ENCODE data around the gene KLF1. TPM values are rescaled to one million over a fixed set of nuclear protein-coding genes. Genes with fewer than 3 reads are reported as not detected.

The KLF1 gene
- total RNA-seq, 1 experiment from 2014 or later = not detected

- H3K9ac ChIP-seq (ENCODE audit: low read length) = no peak overlapping the region
- BruUV-seq (replicated peaks) = no TSS peak
- peaks cover 12 to 13% of the 10 kb centered on the region in 2 experiments; a peak in 3 of 4 replicates for H3K36me3 ChIP-seq (ENCODE audit: control insufficient read depth in 1 of 2, insufficient read depth in 2 of 2, low read length in 2 of 2)
- no peaks in the 10 kb centered on the region for H4K20me1 ChIP-seq (ENCODE audit: insufficient read depth)
- H3K4me3 ChIP-seq (replicated peaks in 1 of 2; ENCODE audit: low read depth in 1 of 2, low read length in 2 of 2) = no peak overlapping the region
- ATAC-seq (no peak), DNase-seq (ENCODE audit: low read depth, low spot score) (no peak)
- H3K9me2 ChIP-seq (ENCODE audit: insufficient read depth) = no peaks in the 10 kb centered on the region
- POLR2A ChIA-PET = interaction anchor here (0.6 kb wide), 1 partner anchor 307 kb away, joined by 3 read pairs; no protein-coding TSS in a partner anchor
- H3K4me1 ChIP-seq (ENCODE audit: control insufficient read depth in 1 of 2, insufficient read depth in 2 of 2, low read length in 2 of 2) = no peaks in the 10 kb centered on the region
- no peaks in the 10 kb centered on the region for H3K27me3 ChIP-seq (ENCODE audit: insufficient read depth, low read length)
- CTCF ChIA-PET = no interaction called here
- H3K79me2 ChIP-seq (ENCODE audit: insufficient read depth, low read length) = no peaks in the 10 kb centered on the region
- H3K27ac ChIP-seq (ENCODE audit: low read depth, low read length) = no peak overlapping the region
- RAD21 ChIA-PET (ENCODE audit: low non-redundant PET in 1 of 2, low total read pairs in 2 of 2, uncharacterized antibody in 2 of 2, unreplicated experiment in 2 of 2) = no interaction called here
- H3K9me3 ChIP-seq (ENCODE audit: control insufficient read depth in 1 of 2, insufficient read depth in 1 of 2, low read depth in 1 of 2, low read length in 2 of 2) = no peaks in the 10 kb centered on the region
- no peak overlapping the region for H3K4me2 ChIP-seq (ENCODE audit: low read length)
- no peak overlapping the region for H2AFZ ChIP-seq (ENCODE audit: low read depth, low read length, poor library complexity, severe bottlenecking)
- TF ChIP-seq EZH2 (IDR thresholded peaks at IDR 0.05) (no peak), SP1 (IDR thresholded peaks at IDR 0.05; ENCODE audit: low read depth) (no peak), JUND (IDR thresholded peaks at IDR 0.05) (no peak), RAD21 (IDR thresholded peaks at IDR 0.05; ENCODE audit: low read depth) (no peak), YY1 (IDR thresholded peaks at IDR 0.05; ENCODE audit: extremely low read depth, insufficient replicate concordance, low read depth, low read length) (no peak), ELF1 (IDR thresholded peaks at IDR 0.05; ENCODE audit: borderline replicate concordance, low read depth) (no peak)
- intact Hi-C loops (cut with micrococcal nuclease) = no loop called here
Observed at GRCh38 chr19:12858041-12858928, 28.7 kb downstream of the KLF1 start.

DNA sequence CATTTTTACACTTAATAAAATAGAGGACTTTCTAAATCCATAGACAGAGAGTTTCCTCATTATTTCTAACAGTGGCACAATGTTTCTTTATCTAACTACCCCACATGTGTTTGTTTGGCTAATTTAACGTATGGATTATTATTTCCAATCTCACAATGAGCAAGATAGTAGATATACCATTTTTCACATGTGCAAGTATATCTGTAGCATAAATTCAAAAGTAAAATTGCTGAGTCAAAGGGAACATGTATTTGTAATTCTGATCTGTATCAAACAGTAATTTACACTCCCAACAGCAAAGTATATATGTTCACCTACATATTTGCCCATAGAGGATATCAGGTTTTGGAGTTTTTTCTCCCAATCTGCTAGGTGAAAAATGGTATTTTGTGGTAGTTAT, 30.3 kb downstream of the KLF1 start:
- H3K9me2 ChIP-seq (ENCODE audit: insufficient read depth) = no peaks in the 10 kb centered on the region
- DNase-seq (ENCODE audit: low read depth, low spot score) = no peak
- CTCF ChIA-PET = interaction anchor here (1.3 kb wide), 1 partner anchor 9 kb away, joined by 3 read pairs; no protein-coding TSS in a partner anchor
- intact Hi-C loops (cut with micrococcal nuclease) = no loop called here
- H3K36me3 ChIP-seq (ENCODE audit: control insufficient read depth in 1 of 2, insufficient read depth in 2 of 2, low read length in 2 of 2) = peaks cover 13 to 15% of the 10 kb centered on the region in 2 experiments; a peak in 3 of 4 replicates
- TF ChIP-seq POLR2A (IDR thresholded peaks at IDR 0.05; ENCODE audit: borderline replicate concordance, extremely low read depth, insufficient read depth, insufficient read length) (no peak), EZH2phosphoT487 (IDR thresholded peaks at IDR 0.05; ENCODE audit: borderline replicate concordance) (no peak), ZBTB33 (IDR thresholded peaks at IDR 0.05; ENCODE audit: extremely low read depth, insufficient replicate concordance, low read length) (no peak), YY1 (IDR thresholded peaks at IDR 0.05; ENCODE audit: extremely low read depth, insufficient replicate concordance, low read depth, low read length) (no peak), SP1 (IDR thresholded peaks at IDR 0.05; ENCODE audit: low read depth) (no peak), TCF7L2 (IDR thresholded peaks at IDR 0.05; ENCODE audit: borderline replicate concordance, extremely low read depth, insufficient read depth, insufficient read length) (no peak), SRF (IDR thresholded peaks at IDR 0.05; ENCODE audit: low read depth) (no peak), EZH2 (IDR thresholded peaks at IDR 0.05) (no peak), ZNF274 (IDR thresholded peaks at IDR 0.05; ENCODE audit: low read depth, low read length) (no peak), CTCF (IDR thresholded peaks at IDR 0.05 in 2 of 3, conservative IDR thresholded peaks at IDR 0.05 in 1 of 3; ENCODE audit: borderline replicate concordance in 1 of 3, insufficient read depth in 1 of 3, low read depth in 2 of 3, low read length in 2 of 3) (no peak), FOSL1 (IDR thresholded peaks at IDR 0.05; ENCODE audit: low read depth) (no peak)
- no peaks in the 10 kb centered on the region for H3K4me1 ChIP-seq (ENCODE audit: control insufficient read depth in 1 of 2, insufficient read depth in 2 of 2, low read length in 2 of 2)
- POLR2A ChIA-PET = interaction anchor here (0.7 kb wide), 1 partner anchor 22 kb away, joined by 3 read pairs; the partner anchor contains the start of gene RTBDN
- H4K20me1 ChIP-seq (ENCODE audit: insufficient read depth) = no peaks in the 10 kb centered on the region
- H3K4me3 ChIP-seq (replicated peaks in 1 of 2; ENCODE audit: low read depth in 1 of 2, low read length in 2 of 2) = no peak overlapping the region
- H3K4me2 ChIP-seq (ENCODE audit: low read length) = no peak overlapping the region
- no peaks in the 10 kb centered on the region for H3K79me2 ChIP-seq (ENCODE audit: insufficient read depth, low read length)
- RAD21 ChIA-PET (ENCODE audit: low non-redundant PET in 1 of 2, low total read pairs in 2 of 2, uncharacterized antibody in 2 of 2, unreplicated experiment in 2 of 2) = no interaction called here
- no peaks in the 10 kb centered on the region for H3K9me3 ChIP-seq (ENCODE audit: control insufficient read depth in 1 of 2, insufficient read depth in 1 of 2, low read depth in 1 of 2, low read length in 2 of 2)
- no peak overlapping the region for H3K27ac ChIP-seq (ENCODE audit: low read depth, low read length)
- H2AFZ ChIP-seq (ENCODE audit: low read depth, low read length, poor library complexity, severe bottlenecking) = no peak overlapping the region
- no TSS peak for BruUV-seq (replicated peaks)
- H3K9ac ChIP-seq (ENCODE audit: low read length) = no peak overlapping the region
- ATAC-seq = no peak
- H3K27me3 ChIP-seq (ENCODE audit: insufficient read depth, low read length) = no peaks in the 10 kb centered on the region
